Liver (tissue), 9 donors: ENCODE measurements around the gene SLIT2. TPM values are rescaled to one million over a fixed set of nuclear protein-coding genes. Genes with fewer than 3 reads are reported as not detected.

Source experiments
- DNase-seq: peaks from one replicate; pipeline ENCODE4 v3.0.0-alpha.2; 2017; ENCODE audit warnings: low spot score
- H3K27ac ChIP-seq, 2 donors: one replicate each; pipeline ENCODE4 v1.7.0; 2013; ENCODE audit warnings: inconsistent platforms in 2 of 2, low read length in 2 of 2, control low read depth in 1 of 2, low read depth in 1 of 2, mild to moderate bottlenecking in 1 of 2
- H3K27me3 ChIP-seq, 4 donors: one replicate each; pipeline versions ENCODE4 v1.6.1 to v1.7.0; 2013; ENCODE audit warnings: low read length in 3 of 4, inconsistent platforms in 1 of 4, mild to moderate bottlenecking in 1 of 4, moderate library complexity in 1 of 4; ENCODE audit not compliant: control insufficient read depth in 4 of 4, insufficient read depth in 4 of 4
- H3K36me3 ChIP-seq, 4 donors: one replicate each; pipeline versions ENCODE4 v1.6.1 to v1.7.0; 2013; ENCODE audit warnings: low read length in 3 of 4, mild to moderate bottlenecking in 3 of 4, low read depth in 1 of 4, moderate library complexity in 1 of 4; ENCODE audit not compliant: control insufficient read depth in 4 of 4, insufficient read depth in 3 of 4
- H3K4me1 ChIP-seq, 4 donors: one replicate each; pipeline versions ENCODE4 v1.6.1 to v1.7.0; 2013; ENCODE audit warnings: low read length in 3 of 4, mild to moderate bottlenecking in 3 of 4, moderate library complexity in 1 of 4; ENCODE audit not compliant: control insufficient read depth in 4 of 4, insufficient read depth in 4 of 4
- H3K4me3 ChIP-seq, 3 donors: one replicate each; pipeline versions ENCODE4 v1.6.1 to v1.7.0; 2013; ENCODE audit warnings: low read length in 3 of 3, control low read depth in 1 of 3, low read depth in 1 of 3, mild to moderate bottlenecking in 1 of 3
- H3K9ac ChIP-seq, 2 donors: one replicate each; pipeline ENCODE4 v1.7.0; 2013; ENCODE audit warnings: low read length in 2 of 2, mild to moderate bottlenecking in 2 of 2, moderate library complexity in 2 of 2, control low read depth in 1 of 2, low read depth in 1 of 2
- H3K9me3 ChIP-seq, 4 donors: one replicate each; pipeline versions ENCODE4 v1.6.1 to v1.7.0; 2013; ENCODE audit warnings: low read length in 3 of 4; ENCODE audit not compliant: control insufficient read depth in 4 of 4
- EGR1 ChIP-seq, 2 donors: IDR thresholded peaks; 2 replicates each; pipeline ENCODE4 v1.6.1; 2016 to 2018; ENCODE audit warnings: antibody characterized with exemption in 2 of 2, low read depth in 2 of 2
- FOXA1 ChIP-seq: IDR thresholded peaks from 2 replicates; pipeline ENCODE4 v1.6.1; 2016; ENCODE audit warnings: antibody characterized with exemption
- FOXA2 ChIP-seq: IDR thresholded peaks from 2 replicates; pipeline ENCODE4 v1.6.1; 2016; ENCODE audit warnings: antibody characterized with exemption
- GABPA ChIP-seq, 2 donors: IDR thresholded peaks in 1 of 2; conservative IDR thresholded peaks in 1 of 2; 2 replicates each; pipeline ENCODE4 v1.6.1; 2016; ENCODE audit warnings: antibody characterized with exemption in 2 of 2, mild to moderate bottlenecking in 1 of 2, moderate library complexity in 1 of 2
- HNF4A ChIP-seq, 2 donors: conservative IDR thresholded peaks; 2 replicates each; pipeline ENCODE4 v1.6.1; 2016; ENCODE audit warnings: antibody characterized with exemption in 2 of 2, mild to moderate bottlenecking in 2 of 2
- HNF4G ChIP-seq: IDR thresholded peaks from 2 replicates; pipeline ENCODE4 v1.6.1; 2016; ENCODE audit warnings: antibody characterized with exemption
- JUND ChIP-seq, 2 donors: IDR thresholded peaks; 2 replicates each; pipeline ENCODE4 v1.6.1; 2016; ENCODE audit warnings: antibody characterized with exemption in 2 of 2
- NR2F2 ChIP-seq: IDR thresholded peaks from 2 replicates; pipeline ENCODE4 v1.6.1; 2016; ENCODE audit warnings: antibody characterized with exemption
- RAD21 ChIP-seq, 2 donors: IDR thresholded peaks; 2 replicates each; pipeline ENCODE4 v1.6.1; 2016; ENCODE audit warnings: antibody characterized with exemption in 2 of 2, mild to moderate bottlenecking in 2 of 2
- RXRA ChIP-seq, 2 donors: IDR thresholded peaks; 2 replicates each; pipeline ENCODE4 v1.6.1; 2017 to 2018; ENCODE audit warnings: antibody characterized with exemption in 2 of 2, mild to moderate bottlenecking in 1 of 2
- SP1 ChIP-seq: IDR thresholded peaks from 2 replicates; pipeline ENCODE4 v1.6.1; 2018; ENCODE audit warnings: antibody characterized with exemption, mild to moderate bottlenecking
- TAF1 ChIP-seq: conservative IDR thresholded peaks from 2 replicates; pipeline ENCODE4 v1.6.1; 2016; ENCODE audit warnings: antibody characterized with exemption, mild to moderate bottlenecking
- WGBS: extraction: QIAGEN DNeasy Blood & Tissue Kit; methylation state at CpG from one replicate; pipeline ENCODE4 v1.1.7; 2013; 5-methylcytosine and 5-hydroxymethylcytosine counted together
- polyA plus RNA-seq, 2 donors: library from polyadenylated mRNA; stranded (reverse) in 1 of 2; unstranded in 1 of 2; fragments of 200-250 nt in 1 of 2; fragments of >200 nt in 1 of 2; fragmentation: Nextera tagmentation in 1 of 2; extraction: Ambion mirVana in 1 of 2; gene quantifications; one replicate each; pipeline versions ENCODE4 v1.2.1 to v1.2.3, GENCODE V29; 2013 to 2015
- total RNA-seq, 2 donors: library from RNA; depleted of rRNA; stranded (reverse); fragments of >200 nt; gene quantifications; one replicate each; pipeline ENCODE4 v1.2.3, GENCODE V29; 2014
- TF ChIP-seq, protein P1 (sequence below): IDR thresholded peaks from 2 replicates; pipeline ENCODE4 v1.6.1; 2016; ENCODE audit warnings: antibody characterized with exemption
- TF ChIP-seq, protein P2 (sequence below): fragments of 150-350 bp; IDR thresholded peaks from 2 replicates; pipeline ENCODE4 v1.5.1; 2017; ENCODE audit warnings: improper control_type of control experiment, low read depth, low read length; ENCODE audit not compliant: missing input control
- TF ChIP-seq, protein P3 (sequence below): IDR thresholded peaks from 2 replicates; pipeline ENCODE4 v1.6.1; 2016; ENCODE audit warnings: antibody characterized with exemption, mild to moderate bottlenecking
- TF ChIP-seq, protein P4 (sequence below): IDR thresholded peaks from 2 replicates; pipeline ENCODE4 v1.6.1; 2016; ENCODE audit warnings: antibody characterized with exemption
- donor health status: healthy.
- donor health status: healthy.
- donor health status: healthy.
- donor health status: healthy.
- donor health status: healthy.

SLIT2 gene
- total and polyA plus RNA-seq, 4 donors: 0.44 to 2.3 (median 1.2) TPM

DNA sequence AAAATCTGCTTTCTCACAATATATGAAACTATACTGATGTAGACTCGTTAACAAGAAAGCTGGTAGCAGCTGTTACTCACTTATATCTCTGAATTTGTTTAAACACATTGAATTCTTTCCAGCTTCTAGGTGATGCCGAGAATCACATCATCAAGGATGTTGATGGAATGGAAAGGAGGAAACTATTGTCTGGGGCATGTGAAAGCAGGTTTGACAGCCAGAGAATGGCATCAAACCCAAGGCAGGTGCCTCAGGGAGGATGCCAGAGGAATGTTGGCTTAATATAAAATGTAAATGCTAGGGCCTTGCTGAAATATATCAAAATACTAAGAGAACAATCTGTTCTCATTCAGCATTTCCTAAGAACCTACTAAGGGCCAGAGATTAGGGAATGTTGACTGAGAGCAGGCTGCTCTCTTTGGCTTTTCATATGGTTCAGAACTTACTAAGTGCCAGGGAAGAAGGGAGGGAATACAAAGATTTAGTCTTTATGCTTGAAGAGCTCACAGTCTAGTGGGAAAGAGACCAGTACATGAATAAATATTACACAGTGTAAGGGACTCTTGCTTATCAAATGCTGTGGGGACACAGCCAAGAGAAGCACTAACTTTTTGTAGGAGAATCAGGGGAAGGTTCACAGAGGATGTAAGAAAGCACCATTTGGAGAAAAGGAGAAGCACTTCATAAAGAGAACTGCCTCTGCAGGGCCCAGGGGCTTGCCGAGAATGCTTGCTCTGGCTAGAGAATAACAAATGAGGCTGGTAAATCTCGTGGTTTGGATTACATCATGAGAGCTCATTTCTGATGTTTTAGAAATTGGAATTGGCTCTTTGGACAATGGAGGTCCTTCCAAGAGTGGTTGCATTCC is 14.7 kb downstream of the SLIT2 start:
- no peak for DNase-seq
- WGBS: 70% methylated on average over 4 of the region's 4 CpGs
- Histone ChIP-seq H3K27me3 (peaks cover 0 to 3% (median 0%) of the 10 kb centered on the region in 4 donors), H3K27ac (no peak overlapping the region), H3K4me3 (no peak overlapping the region), H3K36me3 (no peaks in the 10 kb centered on the region), H3K9me3 (no peaks in the 10 kb centered on the region), H3K9ac (no peak overlapping the region), H3K4me1 (no peaks in the 10 kb centered on the region)
- TF ChIP-seq FOXA1: no peak
- no peak for TF ChIP-seq RAD21 (IDR thresholded peaks at IDR 0.05)
- TF ChIP-seq, protein P1, sequence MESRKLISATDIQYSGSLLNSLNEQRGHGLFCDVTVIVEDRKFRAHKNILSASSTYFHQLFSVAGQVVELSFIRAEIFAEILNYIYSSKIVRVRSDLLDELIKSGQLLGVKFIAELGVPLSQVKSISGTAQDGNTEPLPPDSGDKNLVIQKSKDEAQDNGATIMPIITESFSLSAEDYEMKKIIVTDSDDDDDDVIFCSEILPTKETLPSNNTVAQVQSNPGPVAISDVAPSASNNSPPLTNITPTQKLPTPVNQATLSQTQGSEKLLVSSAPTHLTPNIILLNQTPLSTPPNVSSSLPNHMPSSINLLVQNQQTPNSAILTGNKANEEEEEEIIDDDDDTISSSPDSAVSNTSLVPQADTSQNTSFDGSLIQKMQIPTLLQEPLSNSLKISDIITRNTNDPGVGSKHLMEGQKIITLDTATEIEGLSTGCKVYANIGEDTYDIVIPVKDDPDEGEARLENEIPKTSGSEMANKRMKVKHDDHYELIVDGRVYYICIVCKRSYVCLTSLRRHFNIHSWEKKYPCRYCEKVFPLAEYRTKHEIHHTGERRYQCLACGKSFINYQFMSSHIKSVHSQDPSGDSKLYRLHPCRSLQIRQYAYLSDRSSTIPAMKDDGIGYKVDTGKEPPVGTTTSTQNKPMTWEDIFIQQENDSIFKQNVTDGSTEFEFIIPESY: no peak
- no peak for TF ChIP-seq EGR1 (IDR thresholded peaks at IDR 0.05; ENCODE audit: low read depth in 2 of 2)
- TF ChIP-seq NR2F2: no peak
- no peak for TF ChIP-seq GABPA (IDR thresholded peaks at IDR 0.05 in 1 of 2, conservative IDR thresholded peaks at IDR 0.05 in 1 of 2)
- no peak for TF ChIP-seq SP1
- no peak for TF ChIP-seq FOXA2
- TF ChIP-seq, protein P2, sequence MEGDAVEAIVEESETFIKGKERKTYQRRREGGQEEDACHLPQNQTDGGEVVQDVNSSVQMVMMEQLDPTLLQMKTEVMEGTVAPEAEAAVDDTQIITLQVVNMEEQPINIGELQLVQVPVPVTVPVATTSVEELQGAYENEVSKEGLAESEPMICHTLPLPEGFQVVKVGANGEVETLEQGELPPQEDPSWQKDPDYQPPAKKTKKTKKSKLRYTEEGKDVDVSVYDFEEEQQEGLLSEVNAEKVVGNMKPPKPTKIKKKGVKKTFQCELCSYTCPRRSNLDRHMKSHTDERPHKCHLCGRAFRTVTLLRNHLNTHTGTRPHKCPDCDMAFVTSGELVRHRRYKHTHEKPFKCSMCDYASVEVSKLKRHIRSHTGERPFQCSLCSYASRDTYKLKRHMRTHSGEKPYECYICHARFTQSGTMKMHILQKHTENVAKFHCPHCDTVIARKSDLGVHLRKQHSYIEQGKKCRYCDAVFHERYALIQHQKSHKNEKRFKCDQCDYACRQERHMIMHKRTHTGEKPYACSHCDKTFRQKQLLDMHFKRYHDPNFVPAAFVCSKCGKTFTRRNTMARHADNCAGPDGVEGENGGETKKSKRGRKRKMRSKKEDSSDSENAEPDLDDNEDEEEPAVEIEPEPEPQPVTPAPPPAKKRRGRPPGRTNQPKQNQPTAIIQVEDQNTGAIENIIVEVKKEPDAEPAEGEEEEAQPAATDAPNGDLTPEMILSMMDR: no peak
- TF ChIP-seq, protein P3, sequence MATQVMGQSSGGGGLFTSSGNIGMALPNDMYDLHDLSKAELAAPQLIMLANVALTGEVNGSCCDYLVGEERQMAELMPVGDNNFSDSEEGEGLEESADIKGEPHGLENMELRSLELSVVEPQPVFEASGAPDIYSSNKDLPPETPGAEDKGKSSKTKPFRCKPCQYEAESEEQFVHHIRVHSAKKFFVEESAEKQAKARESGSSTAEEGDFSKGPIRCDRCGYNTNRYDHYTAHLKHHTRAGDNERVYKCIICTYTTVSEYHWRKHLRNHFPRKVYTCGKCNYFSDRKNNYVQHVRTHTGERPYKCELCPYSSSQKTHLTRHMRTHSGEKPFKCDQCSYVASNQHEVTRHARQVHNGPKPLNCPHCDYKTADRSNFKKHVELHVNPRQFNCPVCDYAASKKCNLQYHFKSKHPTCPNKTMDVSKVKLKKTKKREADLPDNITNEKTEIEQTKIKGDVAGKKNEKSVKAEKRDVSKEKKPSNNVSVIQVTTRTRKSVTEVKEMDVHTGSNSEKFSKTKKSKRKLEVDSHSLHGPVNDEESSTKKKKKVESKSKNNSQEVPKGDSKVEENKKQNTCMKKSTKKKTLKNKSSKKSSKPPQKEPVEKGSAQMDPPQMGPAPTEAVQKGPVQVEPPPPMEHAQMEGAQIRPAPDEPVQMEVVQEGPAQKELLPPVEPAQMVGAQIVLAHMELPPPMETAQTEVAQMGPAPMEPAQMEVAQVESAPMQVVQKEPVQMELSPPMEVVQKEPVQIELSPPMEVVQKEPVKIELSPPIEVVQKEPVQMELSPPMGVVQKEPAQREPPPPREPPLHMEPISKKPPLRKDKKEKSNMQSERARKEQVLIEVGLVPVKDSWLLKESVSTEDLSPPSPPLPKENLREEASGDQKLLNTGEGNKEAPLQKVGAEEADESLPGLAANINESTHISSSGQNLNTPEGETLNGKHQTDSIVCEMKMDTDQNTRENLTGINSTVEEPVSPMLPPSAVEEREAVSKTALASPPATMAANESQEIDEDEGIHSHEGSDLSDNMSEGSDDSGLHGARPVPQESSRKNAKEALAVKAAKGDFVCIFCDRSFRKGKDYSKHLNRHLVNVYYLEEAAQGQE: no peak
- TF ChIP-seq HNF4G: no peak
- TF ChIP-seq RXRA (IDR thresholded peaks at IDR 0.05): no peak
- TF ChIP-seq HNF4A (conservative IDR thresholded peaks at IDR 0.05): no peak
- TF ChIP-seq, protein P4, sequence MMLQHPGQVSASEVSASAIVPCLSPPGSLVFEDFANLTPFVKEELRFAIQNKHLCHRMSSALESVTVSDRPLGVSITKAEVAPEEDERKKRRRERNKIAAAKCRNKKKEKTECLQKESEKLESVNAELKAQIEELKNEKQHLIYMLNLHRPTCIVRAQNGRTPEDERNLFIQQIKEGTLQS: no peak
- no peak for TF ChIP-seq JUND (IDR thresholded peaks at IDR 0.05)
- TF ChIP-seq TAF1: no peak
